IMR-90 (cell line): ENCODE results near the gene MAT2B. TPM values are rescaled to one million over a fixed set of nuclear protein-coding genes. Genes with fewer than 3 reads are reported as not detected.

Source experiments
- ATAC-seq: fragments of 200-7000 bp; cut with Tn5 transposase; 2 replicates; pipeline ENCODE4 v1.9.1; 2020; ENCODE audit warnings: low read depth, mild to moderate bottlenecking, moderate library complexity
- BruUV-seq: library from RNA; stranded (reverse); fragments of 400-500 nt; replicated peaks from 2 replicates; lab custom pipeline; 2021; lab: Mats Ljungman, UMichigan
- CTCF ChIA-PET: fragments of 300-600 bp; formaldehyde crosslinking; extraction: SDS; loops from one replicate; lab custom pipeline; 2021; ENCODE audit warnings: antibody characterized with exemption; lab: Yijun Ruan, JAX
- POLR2A ChIA-PET: fragments of 300-600 bp; sonication (Branson Sonifier 250); formaldehyde crosslinking; loops from one replicate; lab custom pipeline; 2022; ENCODE audit warnings: antibody characterized with exemption; ENCODE audit not compliant: unreplicated experiment; lab: Charles Lee
- DNase-seq: peaks from one replicate; pipeline ENCODE4 v3.0.0; 2013
- H2AFZ ChIP-seq: replicated peaks from 2 replicates; pipeline ENCODE3; 2013; ENCODE audit warnings: low read length, mild to moderate bottlenecking; ENCODE audit not compliant: poor library complexity
- H2AK5ac ChIP-seq: 2 replicates; pipeline ENCODE4 v1.6.1; 2013; ENCODE audit warnings: low read depth, low read length, inconsistent platforms
- H2AK9ac ChIP-seq: replicated peaks from 2 replicates; pipeline ENCODE3; 2013; ENCODE audit warnings: mild to moderate bottlenecking, low read depth, low read length, moderate library complexity; ENCODE audit not compliant: poor library complexity
- H2BK120ac ChIP-seq: 2 replicates; pipeline ENCODE4 v1.6.1; 2013; ENCODE audit warnings: low read depth, low read length, inconsistent platforms
- H2BK15ac ChIP-seq: 3 replicates; pipeline ENCODE4 v1.6.1; 2013; ENCODE audit warnings: low read depth, low read length, inconsistent platforms
- H2BK20ac ChIP-seq: 2 replicates; pipeline ENCODE4 v1.6.1; 2013; ENCODE audit warnings: low read depth, mild to moderate bottlenecking, inconsistent platforms, low read length, moderate library complexity
- H2BK5ac ChIP-seq: 2 replicates; pipeline ENCODE4 v1.6.1; 2013; ENCODE audit warnings: mild to moderate bottlenecking, low read depth, low read length, inconsistent platforms; ENCODE audit not compliant: poor library complexity, severe bottlenecking
- H3K14ac ChIP-seq: replicated peaks from 2 replicates; pipeline ENCODE4 v1.6.1; 2013; ENCODE audit warnings: low read depth, low read length, inconsistent platforms
- H3K18ac ChIP-seq: 2 replicates; pipeline ENCODE4 v1.6.1; 2013; ENCODE audit warnings: low read depth, low read length, control low read depth
- H3K23ac ChIP-seq: 2 replicates; pipeline ENCODE4 v1.6.1; 2013; ENCODE audit warnings: low read depth, low read length, inconsistent platforms
- H3K27ac ChIP-seq: 2 replicates; pipeline ENCODE4 v1.5.1; 2013; ENCODE audit warnings: mild to moderate bottlenecking, control low read depth, low read length; ENCODE audit not compliant: insufficient read depth
- H3K27me3 ChIP-seq: 2 replicates; pipeline ENCODE4 v1.6.1; 2013; ENCODE audit warnings: low read length; ENCODE audit not compliant: control insufficient read depth, insufficient read depth
- H3K36me3 ChIP-seq: 2 replicates; pipeline ENCODE4 v1.6.1; 2013; ENCODE audit warnings: low read length, mixed read lengths; ENCODE audit not compliant: control insufficient read depth, insufficient read depth
- H3K4ac ChIP-seq: 2 replicates; pipeline ENCODE4 v1.6.1; 2013; ENCODE audit warnings: low read depth, low read length, inconsistent platforms
- H3K4me1 ChIP-seq: 2 replicates; pipeline ENCODE4 v1.6.1; 2013; ENCODE audit warnings: low read length, mixed read lengths; ENCODE audit not compliant: control insufficient read depth, insufficient read depth
- H3K4me2 ChIP-seq: 2 replicates; pipeline ENCODE4 v1.6.1; 2013; ENCODE audit warnings: low read depth, mild to moderate bottlenecking, control low read depth, low read length, moderate library complexity
- H3K4me3 ChIP-seq: 2 replicates; pipeline ENCODE4 v1.5.1; 2013; ENCODE audit warnings: low read depth, mild to moderate bottlenecking, control low read depth, low read length, moderate library complexity; ENCODE audit not compliant: insufficient read depth
- H3K56ac ChIP-seq: 2 replicates; pipeline ENCODE4 v1.6.1; 2013; ENCODE audit warnings: low read length, inconsistent platforms; ENCODE audit not compliant: insufficient read depth; ENCODE audit errors: extremely low read depth
- H3K79me1 ChIP-seq, 2 experiments: 2 replicates each; pipeline ENCODE4 v1.6.1; 2013; ENCODE audit warnings: low read length in 2 of 2, inconsistent platforms in 1 of 2, low read depth in 1 of 2
- H3K9ac ChIP-seq: 2 replicates; pipeline ENCODE4 v1.6.1; 2013; ENCODE audit warnings: low read depth, low read length, control low read depth
- H3K9me1 ChIP-seq: 2 replicates; pipeline ENCODE4 v1.6.1; 2013; ENCODE audit warnings: low read length, inconsistent platforms; ENCODE audit not compliant: insufficient read depth
- H3K9me3 ChIP-seq: 2 replicates; pipeline ENCODE4 v1.6.1; 2013; ENCODE audit warnings: low read length; ENCODE audit not compliant: control insufficient read depth, insufficient read depth
- H4K20me1 ChIP-seq: 2 replicates; pipeline ENCODE4 v1.6.1; 2013; ENCODE audit warnings: low read length, inconsistent platforms; ENCODE audit not compliant: insufficient read depth
- H4K5ac ChIP-seq: 2 replicates; pipeline ENCODE4 v1.6.1; 2013; ENCODE audit warnings: mild to moderate bottlenecking, low read depth, low read length, control low read depth
- H4K8ac ChIP-seq, 2 experiments: 2 replicates each; pipeline ENCODE4 v1.6.1; 2013; ENCODE audit warnings: low read depth in 2 of 2, low read length in 2 of 2, control low read depth in 1 of 2, inconsistent platforms in 1 of 2
- H4K91ac ChIP-seq: 2 replicates; pipeline ENCODE4 v1.6.1; 2013; ENCODE audit warnings: low read depth, low read length, inconsistent platforms; ENCODE audit not compliant: insufficient read depth
- CHD1 ChIP-seq: IDR thresholded peaks from 2 replicates; pipeline ENCODE4 v1.6.1; 2012; ENCODE audit warnings: low read depth, low read length, improper control_type of control experiment
- ELK1 ChIP-seq: fragments of 150-350 bp; IDR thresholded peaks from 2 replicates; pipeline ENCODE4 v1.6.1; 2016; ENCODE audit warnings: low read depth, mild to moderate bottlenecking, low read length, moderate library complexity, borderline replicate concordance
- FOS ChIP-seq: fragments of 150-350 bp; IDR thresholded peaks from 2 replicates; pipeline ENCODE4 v1.6.1; 2016; ENCODE audit warnings: low read depth, low read length
- MAFK ChIP-seq: IDR thresholded peaks from 2 replicates; pipeline ENCODE4 v1.6.1; 2012; ENCODE audit warnings: low read depth, low read length, improper control_type of control experiment
- MAZ ChIP-seq: IDR thresholded peaks from 2 replicates; pipeline ENCODE4 v1.6.1; 2012; ENCODE audit warnings: low read depth, mild to moderate bottlenecking, low read length, improper control_type of control experiment, moderate library complexity, borderline replicate concordance
- MXI1 ChIP-seq: IDR thresholded peaks from 2 replicates; pipeline ENCODE4 v1.6.1; 2012; ENCODE audit warnings: low read depth, mild to moderate bottlenecking, low read length, moderate library complexity, borderline replicate concordance
- NFE2L2 ChIP-seq: fragments of 150-350 bp; IDR thresholded peaks from 2 replicates; pipeline ENCODE4 v1.6.1; 2016; ENCODE audit warnings: low read depth, mild to moderate bottlenecking, low read length
- POLR2A ChIP-seq: IDR thresholded peaks from 2 replicates; pipeline ENCODE4 v1.6.1; 2012; ENCODE audit warnings: mild to moderate bottlenecking, low read depth, low read length
- RAD21 ChIP-seq: IDR thresholded peaks from 2 replicates; pipeline ENCODE4 v1.6.1; 2012; ENCODE audit warnings: low read length, improper control_type of control experiment
- RFX5 ChIP-seq: IDR thresholded peaks from 2 replicates; pipeline ENCODE4 v1.8.0; 2012; ENCODE audit warnings: low read depth, mild to moderate bottlenecking, low read length, moderate library complexity
- SMC3 ChIP-seq: fragments of 150-350 bp; IDR thresholded peaks from 2 replicates; pipeline ENCODE4 v1.6.1; 2016; ENCODE audit warnings: low read depth, mild to moderate bottlenecking, antibody characterized with exemption, low read length, moderate library complexity
- WGBS, 2 experiments: methylation state at CpG; one replicate each; pipeline versions ENCODE4 v1.1.5 to v1.1.7; 2013; ENCODE audit warnings: missing lambda C conversion rate in 2 of 2; ENCODE audit not compliant: insufficient read length in 1 of 2; ENCODE audit errors: extremely low coverage in 2 of 2; 5-methylcytosine and 5-hydroxymethylcytosine counted together
- dilution Hi-C: fragments of 300-500 bp; cut with HindIII; formaldehyde crosslinking; loops from one replicate; pipeline ENCODE4 v1.14.3; 2018; ENCODE audit warnings: low sequenced_read_pairs; ENCODE audit not compliant: unreplicated experiment
- in situ Hi-C: fragments of 300-500 bp; cut with MboI; formaldehyde crosslinking; loops from 3 replicates; pipeline ENCODE4 v1.14.3; 2019; ENCODE audit warnings: low sequenced_read_pairs, inconsistent platforms, mixed read lengths
- intact Hi-C: fragments of 100-400 bp; cut with micrococcal nuclease; formaldehyde crosslinking; loops from 2 replicates; pipeline ENCODE4 v1.10.0; 2022
- polyA plus RNA-seq, 3 experiments: library from polyadenylated mRNA; depleted of rRNA; stranded (reverse); fragments of >200 nt; gene quantifications; 2 replicates each; pipeline ENCODE4 v1.2.3, GENCODE V29; 2012; ENCODE audit warnings: low replicate concordance in 1 of 3
- total RNA-seq: library from RNA; depleted of rRNA; stranded (reverse); fragments of >200 nt; gene quantifications from 2 replicates; pipeline ENCODE4 v1.2.3, GENCODE V29; 2012

MAT2B gene
- total and polyA plus RNA-seq, 2 of the 4 experiments (the other 2 are of a cell fraction), result 41.7 to 80.3 TPM

GRCh38 chr5:163489055-163489744 lies 16.2 kb upstream of the MAT2B start:
- Histone ChIP-seq H3K9me1 (no peaks in the 10 kb centered on the region), H4K5ac (no peak overlapping the region), H3K9me3 (no peaks in the 10 kb centered on the region), H3K14ac (no peak overlapping the region), H3K4me3 (no peak overlapping the region), H3K4ac (no peak overlapping the region), H3K56ac (no peak overlapping the region), H3K18ac (no peak overlapping the region), H2BK20ac (no peak overlapping the region), H3K4me1 (no peaks in the 10 kb centered on the region), H3K27ac (no peak overlapping the region), H2BK15ac (no peak overlapping the region), H3K23ac (no peak overlapping the region), H3K36me3 (peaks cover 3% of the 10 kb centered on the region; the same call in 1 of the 2 replicates), H3K4me2 (no peak overlapping the region), H4K91ac (no peak overlapping the region), H2AFZ (peak overlapping the region; percentile 63), H3K79me1 (peaks cover 0 to 8% of the 10 kb centered on the region in 2 experiments; a peak in 3 of 4 replicates), H2BK5ac (no peak overlapping the region), H2AK9ac (no peak overlapping the region), H3K27me3 (no peaks in the 10 kb centered on the region), H4K20me1 (no peaks in the 10 kb centered on the region), H3K9ac (no peak overlapping the region), H4K8ac (no peak overlapping the region), H2BK120ac (no peak overlapping the region), H2AK5ac (no peak overlapping the region)
- TF ChIP-seq ELK1 (no peak), MAZ (no peak), NFE2L2 (no peak), RAD21 (no peak), RFX5 (no peak), FOS (no peak), MAFK (no peak), MXI1 (no peak), CHD1 (no peak), POLR2A (no peak), SMC3 (no peak)
- ATAC-seq (peak; percentile 29; the same call in 1 of the 2 replicates), DNase-seq (peak; percentile 21)
- BruUV-seq, result no TSS peak
- in situ Hi-C loops, result no loop called here
- POLR2A ChIA-PET, result no interaction called here
- dilution Hi-C loops, result no loop called here
- CTCF ChIA-PET, result interaction anchor here (0.6 to 2.0 kb wide), 4 partner anchors 10 to 1927 kb away, joined by 3 to 8 read pairs (median 3); partner anchors contain the start of gene MAT2B
- WGBS, 2 experiments, result no CpG with 5 or more reads among the region's 6 CpGs
- intact Hi-C loops, result no loop called here
